SHP77 (cell line): ENCODE results near the gene KRI1.
A peak's percentile ranks its signal among the peaks of the same experiment; 100 is the strongest.
"Not testable (repeated sequence)": the region's sequence is repeated elsewhere in the genome, so short reads cannot be mapped to it uniquely, and the experiment has no call there.

Experiments
- DNase-seq, 2 experiments: peaks; one replicate each; lab custom pipeline; 2025; lab: John Stamatoyannopoulos, UW

KRI1 gene

DNA sequence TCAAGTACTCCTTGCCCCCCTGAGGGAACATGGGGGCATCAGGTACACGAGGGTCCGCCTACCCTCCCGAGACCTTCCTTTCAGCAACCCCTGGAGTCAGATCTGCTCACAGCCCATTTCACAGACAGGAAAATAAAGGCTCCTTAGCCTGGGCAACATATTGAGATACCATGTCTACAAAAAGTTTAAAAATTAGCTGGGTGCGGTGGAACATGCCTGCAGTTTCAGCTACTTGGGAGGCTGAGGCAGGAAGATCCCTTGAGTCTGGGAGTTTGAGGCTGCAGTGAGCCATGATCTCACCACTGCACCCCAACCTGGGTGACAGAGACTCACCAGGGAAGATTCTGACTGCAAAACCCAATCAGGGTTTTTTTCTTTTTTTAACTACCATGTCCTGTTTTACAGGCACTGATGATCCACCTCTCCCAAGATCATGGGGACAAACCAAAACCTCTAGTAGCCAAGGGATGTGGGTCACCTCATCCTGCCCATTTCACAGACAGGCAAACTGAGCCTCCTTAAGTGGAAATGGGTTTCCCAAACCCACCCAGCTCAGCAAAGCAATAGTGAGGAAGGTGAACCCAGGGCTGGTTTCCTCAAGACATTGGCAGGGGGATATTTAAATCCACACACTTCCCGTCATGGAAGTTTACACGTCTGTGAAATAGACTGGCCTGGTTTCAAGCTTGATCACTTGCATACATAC is 9.4 kb upstream of the KRI1 start:
- no peak for DNase-seq

GRCh38 chr19:10574462-10574861 is 8.7 kb upstream of the KRI1 start:
- DNase-seq = no peak

DNA sequence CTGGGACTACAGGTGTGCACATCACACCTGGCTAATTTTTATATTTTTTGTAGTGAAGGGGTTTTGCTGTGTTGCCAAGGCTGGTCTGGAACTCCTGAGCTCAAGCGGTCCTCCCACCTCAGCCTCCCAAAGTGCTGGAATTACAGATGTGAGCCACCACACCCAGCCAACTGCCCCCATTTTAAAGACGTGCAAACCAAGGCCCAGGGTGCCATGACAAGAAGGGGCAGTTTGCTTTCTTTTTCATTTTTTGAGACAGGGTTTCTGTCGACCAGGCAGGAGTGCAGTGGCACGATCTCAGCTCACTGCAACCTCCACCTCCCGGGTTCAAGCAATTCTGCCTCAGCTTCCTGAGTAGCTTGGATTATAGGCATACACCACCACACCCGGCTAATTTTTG is 8.0 kb upstream of the KRI1 start:
- DNase-seq = not testable (repeated sequence)

DNA sequence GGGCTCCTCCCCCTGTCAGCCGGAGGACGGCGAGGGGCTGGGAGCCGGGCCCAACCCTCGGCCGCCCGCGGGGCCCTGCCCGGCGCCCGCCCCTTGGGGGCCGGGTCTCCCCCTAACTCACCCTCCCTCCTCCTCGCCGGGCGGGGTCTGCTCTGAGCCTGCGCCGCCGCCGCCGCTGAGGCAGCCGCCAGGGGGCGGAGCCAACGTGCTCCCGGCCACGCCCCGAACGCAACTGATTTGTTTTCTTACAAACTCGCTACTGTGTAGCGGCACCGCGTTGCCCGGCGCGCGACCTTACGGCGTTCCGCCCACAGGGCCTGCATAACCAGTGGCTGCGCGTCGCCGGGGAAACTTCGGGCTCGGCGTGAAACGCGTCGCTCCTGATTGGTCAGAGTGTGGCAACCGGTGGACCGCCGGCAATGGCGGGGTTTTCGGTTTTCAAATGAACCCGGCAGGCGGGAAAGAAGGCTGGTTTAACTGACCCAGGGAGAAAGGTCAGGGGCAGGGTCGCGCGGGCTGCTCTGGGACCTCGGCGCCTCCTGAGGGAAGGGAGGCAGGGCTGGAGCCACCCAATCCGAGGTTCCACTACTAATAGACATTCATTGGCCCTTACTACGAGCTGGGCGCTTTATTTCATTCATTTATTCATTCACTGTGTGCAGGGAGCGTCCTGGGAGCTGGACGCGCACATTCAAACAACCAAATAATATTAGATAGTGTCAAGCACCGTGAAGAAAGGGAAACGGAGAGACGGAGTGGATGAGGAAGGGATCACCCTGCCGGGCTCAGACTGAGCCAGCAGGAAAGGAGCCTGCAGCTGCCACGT is 3.2 kb upstream of the KRI1 start, which contains the start of gene CDKN2D:
CDKN2D (minus strand) TSS at position 154 of the 826 bp plus-strand sequence. CDS start 326 bp downstream, outside the sequence.
- peak; percentile 97 to 99 for DNase-seq

DNA sequence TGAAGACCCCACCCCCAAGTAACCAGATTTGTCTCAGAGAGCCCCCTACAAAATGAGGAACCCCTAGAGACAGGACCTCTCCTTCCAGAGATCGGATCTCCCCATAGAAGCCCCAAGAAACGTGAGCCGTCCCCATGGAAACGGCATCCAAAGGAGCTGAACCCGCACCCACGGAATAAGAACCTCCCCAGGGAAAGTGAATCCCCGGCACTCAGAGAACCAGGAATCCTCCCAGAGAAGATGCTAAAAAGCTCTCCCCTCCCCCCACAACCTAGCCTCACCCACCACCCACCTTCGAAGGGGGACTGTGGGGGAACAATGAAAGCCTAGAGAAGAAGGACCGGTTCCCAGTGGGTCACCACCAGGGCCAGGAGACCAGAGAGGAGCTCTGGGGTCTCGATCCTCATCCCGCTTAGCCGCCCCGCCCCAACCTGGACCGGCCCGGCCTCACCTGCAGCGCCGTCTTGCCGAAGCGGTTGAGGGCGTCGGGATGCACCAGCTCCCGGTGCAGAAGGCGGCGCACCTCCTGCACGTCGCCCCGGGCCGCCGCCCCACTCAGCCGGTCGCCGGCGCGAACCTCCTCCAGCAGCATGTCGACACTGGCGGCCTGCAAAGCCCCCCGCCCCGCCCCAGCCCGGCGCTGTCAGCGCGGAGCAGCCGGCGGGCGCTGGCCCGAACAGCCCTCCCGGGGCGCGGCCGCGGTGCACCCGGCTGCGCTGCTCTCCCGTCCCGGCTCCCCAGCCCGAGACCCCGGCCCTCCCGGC is 2.4 kb upstream of the KRI1 start:
- peak in 1 of 2 experiments; percentile 67 for DNase-seq

GRCh38 chr19:10567656-10568055 is 1.8 kb upstream of the KRI1 start:
- no peak for DNase-seq

GRCh38 chr19:10566658-10567410 is 1.0 kb upstream of the KRI1 start:
- DNase-seq = no peak

- no peak for DNase-seq
Measured at GRCh38 chr19:10566408-10566657, 523 bp upstream of the KRI1 start.

- DNase-seq = peak in 1 of 2 experiments; percentile 26
Measured at GRCh38 chr19:10565028-10565566, 713 bp downstream of the KRI1 start.

GRCh38 chr19:10562609-10563008 is 3.2 kb downstream of the KRI1 start:
- DNase-seq = no peak

DNA sequence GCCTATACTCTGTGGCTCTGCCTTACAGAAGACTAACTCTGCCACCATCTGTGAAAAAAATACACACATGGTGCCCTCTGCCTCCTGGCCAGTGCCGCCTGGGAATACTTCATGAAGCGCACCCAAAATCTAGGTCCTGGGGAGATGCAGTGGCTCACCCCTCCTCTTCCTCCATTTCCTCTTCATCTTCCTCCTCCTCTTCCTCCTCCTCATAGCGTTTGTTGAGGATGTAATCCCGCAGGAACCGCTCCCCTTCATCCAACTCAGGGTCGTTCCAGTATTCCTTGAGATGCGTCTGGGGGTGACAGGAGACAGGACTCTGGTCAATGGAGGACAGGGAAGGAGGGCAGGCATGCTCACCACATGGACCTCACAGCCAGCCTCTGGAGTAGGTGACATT is 5.7 kb downstream of the KRI1 start:
- no peak for DNase-seq

DNA sequence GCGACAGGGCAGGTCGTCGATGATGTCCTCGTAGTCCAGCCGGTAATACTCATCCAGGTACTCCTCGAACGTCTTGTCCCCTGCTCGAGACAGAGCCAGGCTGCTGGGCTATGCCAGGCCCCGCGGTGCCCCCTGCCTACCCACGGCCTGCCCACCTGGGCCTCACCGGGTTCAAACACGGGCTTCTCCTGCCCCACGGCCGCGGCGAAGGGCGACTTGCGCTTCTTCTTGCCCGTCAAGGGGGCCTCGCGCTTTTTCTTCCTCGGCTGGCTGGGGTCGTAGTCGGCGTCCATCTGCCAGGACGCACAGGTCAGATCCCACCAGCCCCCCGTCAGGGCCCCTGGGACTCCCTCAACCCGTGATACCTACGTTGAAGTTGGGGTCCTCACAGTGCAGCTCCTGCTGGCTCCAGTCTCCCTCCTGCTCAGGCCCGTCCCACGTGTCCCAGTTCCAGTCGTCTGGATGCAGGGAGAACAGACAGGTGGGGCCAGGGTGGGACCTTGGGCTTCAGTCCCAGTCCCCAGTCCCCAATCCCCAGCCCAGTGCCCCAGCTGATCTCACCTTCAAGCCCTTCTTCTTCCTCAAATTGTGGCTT is 8.1 kb downstream of the KRI1 start:
- DNase-seq = no peak

- no peak for DNase-seq
Measured at GRCh38 chr19:10555610-10555973, 10.2 kb downstream of the KRI1 start.

DNA sequence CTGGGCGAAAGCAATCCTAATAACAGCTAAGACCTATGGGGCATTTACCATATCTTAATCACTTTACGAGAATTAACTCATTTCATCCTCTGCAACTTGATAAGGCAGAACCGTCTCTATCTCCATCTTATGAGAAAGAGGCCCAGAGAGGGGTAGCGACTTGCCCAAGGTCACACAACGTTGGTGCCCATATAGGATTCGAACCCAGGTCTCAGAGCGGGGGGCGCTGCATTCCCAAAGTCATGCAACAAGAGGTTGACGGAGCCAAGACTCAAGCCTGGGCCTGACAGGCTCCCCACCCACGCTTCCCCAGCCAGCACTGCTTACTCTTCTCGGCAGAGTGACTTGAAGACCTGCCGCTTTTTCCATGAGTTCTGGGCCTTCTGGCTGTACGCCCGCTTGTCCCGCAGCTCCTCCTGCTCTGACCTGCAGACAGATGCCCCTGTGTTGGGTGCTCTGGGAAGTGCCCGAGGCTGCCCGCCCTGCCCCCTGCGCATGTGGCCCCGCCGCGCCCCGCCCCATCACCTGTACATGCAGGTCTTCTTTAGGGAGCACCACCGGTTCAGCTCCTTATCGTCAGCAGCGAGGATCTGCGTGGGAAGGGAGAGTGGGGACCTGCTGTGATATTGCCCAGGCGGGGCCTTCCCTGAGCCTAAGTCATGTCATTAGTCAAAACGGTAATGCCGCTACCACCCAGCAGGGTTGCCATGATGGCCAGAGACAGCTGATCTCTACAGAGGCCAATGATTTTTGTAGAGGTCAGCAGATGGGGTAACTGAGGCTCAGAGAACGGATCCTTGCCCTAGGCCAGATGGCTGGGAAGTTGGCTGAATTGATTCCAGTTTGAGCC is 10.8 kb downstream of the KRI1 start:
- no peak for DNase-seq

GRCh38 chr19:10553943-10554381 is 11.8 kb downstream of the KRI1 start:
- DNase-seq = no peak

GRCh38 chr19:10553087-10553667 is 12.6 kb downstream of the KRI1 start:
- no peak for DNase-seq

GRCh38 chr19:10552510-10553053 is 13.2 kb downstream of the KRI1 start:
- no peak for DNase-seq

GRCh38 chr19:10551698-10552301 is 14.0 kb downstream of the KRI1 start:
- peak in 1 of 2 experiments; percentile 39 for DNase-seq

GRCh38 chr19:10551006-10551405 is 14.8 kb downstream of the KRI1 start:
- DNase-seq = not testable (repeated sequence)
